Measurements from ENCODE around the gene MRPL28.
"Not testable (repeated sequence)": the region's sequence is repeated elsewhere in the genome, so short reads cannot be mapped to it uniquely, and the experiment has no call there.

The MRPL28 gene

GRCh38 chr16:389352-389751 lies 19.0 kb upstream of the MRPL28 start:
- no peak for DNase-seq

- not testable (repeated sequence) for DNase-seq
Observed at GRCh38 chr16:387761-388666, 17.7 kb upstream of the MRPL28 start.

- no peak for DNase-seq
Observed at GRCh38 chr16:386641-387156, 16.4 kb upstream of the MRPL28 start.

GRCh38 chr16:383326-384051 lies 13.2 kb upstream of the MRPL28 start:
- DNase-seq = peak; percentile 77

GRCh38 chr16:381789-382717 lies 11.7 kb upstream of the MRPL28 start, which contains the start of gene PGAP6:
Gene PGAP6 (minus strand): TSS chr16:381978. CDS start chr16:381821, 157 bp downstream.
- DNase-seq = no peak

GRCh38 chr16:381012-381788 lies 10.9 kb upstream of the MRPL28 start:
- no peak for DNase-seq

- DNase-seq = no peak
Observed at GRCh38 chr16:380762-381011, 10.3 kb upstream of the MRPL28 start.

GRCh38 chr16:379961-380761 lies 9.8 kb upstream of the MRPL28 start:
- no peak for DNase-seq

GRCh38 chr16:379183-379960 lies 9.0 kb upstream of the MRPL28 start:
- DNase-seq = peak; percentile 94

GRCh38 chr16:378821-379182 lies 8.5 kb upstream of the MRPL28 start:
- DNase-seq = no peak

- DNase-seq = not testable (repeated sequence)
Observed at GRCh38 chr16:378113-378820, 7.9 kb upstream of the MRPL28 start.

GRCh38 chr16:377419-377951 lies 7.1 kb upstream of the MRPL28 start:
- no peak for DNase-seq

GRCh38 chr16:376817-377418 lies 6.6 kb upstream of the MRPL28 start:
- DNase-seq = no peak

GRCh38 chr16:375927-376816 lies 5.8 kb upstream of the MRPL28 start:
- DNase-seq = no peak

GRCh38 chr16:375212-375611 lies 4.9 kb upstream of the MRPL28 start:
- DNase-seq = no peak

- no peak for DNase-seq
Observed at GRCh38 chr16:374616-374926, 4.2 kb upstream of the MRPL28 start.

GRCh38 chr16:373848-374615 lies 3.7 kb upstream of the MRPL28 start:
- no peak for DNase-seq

Data from NCI-H2029 treated with DMSO at 0.1 percent for 48 hours (cell line).